GM23338 (cell line): ENCODE data around the gene KIF6. TPM values are rescaled to one million over a fixed set of nuclear protein-coding genes. Genes with fewer than 3 reads are reported as not detected.

Experiments
- ATAC-seq: fragments of 200-7000 bp; cut with Tn5 transposase; 3 replicates; pipeline ENCODE4 v1.9.1; 2020
- DNase-seq: peaks from one replicate; pipeline ENCODE4 v3.0.0-alpha.2; 2015; ENCODE audit warnings: low spot score
- H2AFZ ChIP-seq: fragments of 200-600 bp; sonication (generic); 2 replicates; pipeline ENCODE4 v1.8.0; 2016; ENCODE audit warnings: antibody characterized with exemption, mild to moderate bottlenecking, moderate library complexity
- H3F3A ChIP-seq: fragments of 200-600 bp; sonication (generic); replicated peaks from 2 replicates; pipeline ENCODE4 v1.8.0; 2017; ENCODE audit warnings: antibody characterized with exemption, mixed run types, low read depth
- H3K27ac ChIP-seq: fragments of 200-600 bp; sonication (generic); 2 replicates; pipeline ENCODE4 v1.6.1; 2016; ENCODE audit warnings: low read depth
- H3K27me3 ChIP-seq: fragments of 200-600 bp; sonication (generic); 2 replicates; pipeline ENCODE4 v1.8.0; 2016; ENCODE audit warnings: mild to moderate bottlenecking, mixed run types, moderate library complexity; ENCODE audit not compliant: insufficient read depth
- H3K36me3 ChIP-seq: fragments of 200-600 bp; sonication (generic); 2 replicates; pipeline ENCODE4 v1.8.0; 2016; ENCODE audit warnings: mild to moderate bottlenecking; ENCODE audit not compliant: insufficient read depth
- H3K4me1 ChIP-seq: fragments of 200-600 bp; sonication (generic); 2 replicates; pipeline ENCODE4 v1.8.0; 2016; ENCODE audit warnings: mild to moderate bottlenecking, moderate library complexity; ENCODE audit not compliant: insufficient read depth
- H3K4me2 ChIP-seq: fragments of 200-600 bp; sonication (generic); 2 replicates; pipeline ENCODE4 v1.7.1; 2017; ENCODE audit warnings: mixed run types
- H3K4me3 ChIP-seq: fragments of 200-600 bp; sonication (generic); 2 replicates; pipeline ENCODE4 v1.6.1; 2016; ENCODE audit warnings: mixed run types
- H3K79me2 ChIP-seq: fragments of 200-600 bp; sonication (generic); replicated peaks from 2 replicates; pipeline ENCODE4 v1.8.0; 2017; ENCODE audit warnings: mild to moderate bottlenecking; ENCODE audit not compliant: insufficient read depth
- H3K9me2 ChIP-seq: fragments of 200-600 bp; sonication (generic); 2 replicates; pipeline ENCODE4 v1.8.0; 2017; ENCODE audit not compliant: insufficient read depth
- H4K20me1 ChIP-seq: fragments of 200-600 bp; sonication (generic); replicated peaks from 2 replicates; pipeline ENCODE4 v1.8.0; 2017; ENCODE audit warnings: mild to moderate bottlenecking; ENCODE audit not compliant: insufficient read depth
- H3K27ac Mint-ChIP-seq: 2 replicates; pipeline ENCODE4 v1.8.0; 2020; ENCODE audit warnings: inconsistent platforms, mild to moderate bottlenecking, moderate library complexity, mixed read lengths
- H3K27me3 Mint-ChIP-seq: 3 replicates; pipeline ENCODE4 v1.8.0; 2022; ENCODE audit warnings: low read depth, mild to moderate bottlenecking, moderate library complexity, mixed read lengths, inconsistent platforms; ENCODE audit not compliant: insufficient read depth, poor library complexity
- H3K36me3 Mint-ChIP-seq: 3 replicates; pipeline ENCODE4 v1.8.0; 2021; ENCODE audit warnings: low read depth, mild to moderate bottlenecking, inconsistent platforms, moderate library complexity, mixed read lengths
- H3K4me1 Mint-ChIP-seq: 3 replicates; pipeline ENCODE4 v1.8.0; 2020; ENCODE audit warnings: mild to moderate bottlenecking, inconsistent platforms, mixed read lengths
- H3K4me3 Mint-ChIP-seq: 3 replicates; pipeline ENCODE4 v1.8.0; 2021; ENCODE audit warnings: moderate library complexity, mild to moderate bottlenecking, inconsistent platforms, mixed read lengths
- H3K9me3 Mint-ChIP-seq: 3 replicates; pipeline ENCODE4 v1.8.0; 2020; ENCODE audit warnings: moderate library complexity, mild to moderate bottlenecking, inconsistent platforms, mixed read lengths
- CTCF ChIP-seq, 2 experiments: fragments of 200-600 bp in 1 of 2; sonication (generic) in 1 of 2; conservative IDR thresholded peaks; 2 replicates each; pipeline versions ENCODE4 v1.5.1 to v1.6.1; 2016 to 2017; ENCODE audit warnings: antibody characterized with exemption in 2 of 2, low read depth in 2 of 2, mild to moderate bottlenecking in 2 of 2, moderate library complexity in 1 of 2
- ETS1 ChIP-seq: IDR thresholded peaks from 2 replicates; pipeline ENCODE4 v1.6.1; 2016; ENCODE audit warnings: antibody characterized with exemption
- EZH2 ChIP-seq: fragments of 200-600 bp; sonication (generic); IDR thresholded peaks from one replicate; pipeline ENCODE4 v1.8.0; 2017; ENCODE audit warnings: antibody characterized with exemption, mild to moderate bottlenecking, low read depth; ENCODE audit not compliant: unreplicated experiment
- EZH2phosphoT487 ChIP-seq: fragments of 200-600 bp; sonication (generic); IDR thresholded peaks from one replicate; pipeline ENCODE4 v1.8.1; 2018; ENCODE audit warnings: antibody characterized with exemption; ENCODE audit not compliant: unreplicated experiment
- NANOG ChIP-seq: IDR thresholded peaks from 2 replicates; pipeline ENCODE4 v1.6.1; 2016; ENCODE audit warnings: antibody characterized with exemption, borderline replicate concordance
- POLR2AphosphoS5 ChIP-seq: IDR thresholded peaks from 2 replicates; pipeline ENCODE4 v1.6.1; 2016; ENCODE audit warnings: antibody characterized with exemption, low read depth
- REST ChIP-seq: IDR thresholded peaks from one replicate; pipeline ENCODE4 v1.6.1; 2018; ENCODE audit warnings: antibody characterized with exemption; ENCODE audit not compliant: unreplicated experiment
- ZNF462 ChIP-seq: fragments of 250-450 bp; sonication (Bioruptor Pico); IDR thresholded peaks from 2 replicates; pipeline ENCODE4 v1.5.0; 2020; ENCODE audit warnings: mild to moderate bottlenecking, moderate library complexity
- polyA plus RNA-seq: library from polyadenylated mRNA; unstranded; fragments of >200 nt; fragmentation: Nextera tagmentation; extraction: Ambion mirVana; gene quantifications from 2 replicates; pipeline ENCODE4 v1.2.1, GENCODE V29; 2016
- total RNA-seq: library from RNA; depleted of rRNA; stranded (reverse); fragments of >200 nt; shearing (Covaris generic); gene quantifications from 2 replicates; pipeline ENCODE4 v1.2.3, GENCODE V29; 2014

KIF6 gene
- total and polyA plus RNA-seq, 2 experiments from 2014 or later: 0.87 to 1.7 TPM

GRCh38 chr6:39773782-39774181, 48.6 kb upstream of the KIF6 start (continued):
- TF ChIP-seq REST (no peak), CTCF (conservative IDR thresholded peaks at IDR 0.05; ENCODE audit: low read depth in 2 of 2) (no peak), EZH2 (no peak)

DNA sequence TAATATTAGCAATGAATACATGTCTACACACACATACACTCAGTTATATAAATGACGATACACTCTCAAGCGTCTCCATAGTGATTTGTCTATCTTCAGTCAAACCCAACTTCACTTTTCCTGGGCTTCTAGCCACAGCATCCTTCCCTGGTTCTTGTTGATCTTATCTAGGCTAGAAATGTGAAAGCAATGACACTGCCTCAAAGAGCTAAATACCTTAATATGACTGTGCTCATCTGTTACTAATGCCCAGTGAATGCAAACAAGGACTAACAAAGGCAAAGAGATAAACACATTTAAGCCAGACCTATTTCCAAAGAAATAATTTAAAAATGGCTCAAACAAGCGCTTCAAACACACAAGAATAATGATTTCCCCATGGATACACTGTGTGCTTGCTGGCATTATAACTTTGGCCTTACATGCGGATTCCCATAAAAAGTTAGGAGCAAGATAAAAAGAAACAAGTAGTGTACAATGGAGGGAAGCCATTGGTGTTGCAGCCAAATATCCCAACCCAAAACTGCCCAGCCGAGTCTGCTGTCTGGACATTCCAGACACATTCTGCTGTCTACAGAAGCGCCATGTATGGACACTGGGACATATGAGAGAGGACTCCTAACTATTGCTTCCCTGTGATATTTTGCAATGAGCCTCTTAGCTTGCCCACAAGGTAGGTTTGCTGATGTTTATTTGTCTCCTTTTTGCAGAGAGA, 47.5 kb upstream of the KIF6 start:
- Mint-ChIP-seq H3K27me3 (peaks cover 8% of the 10 kb centered on the region), H3K36me3 (no peaks in the 10 kb centered on the region), H3K27ac (no peak overlapping the region), H3K9me3 (no peaks in the 10 kb centered on the region), H3K4me3 (no peak overlapping the region), H3K4me1 (peaks cover 16% of the 10 kb centered on the region; the same call in 2 of the 3 replicates)
- DNase-seq (no peak), ATAC-seq (no peak)
- no peak overlapping the region for H2AFZ ChIP-seq
- H3K9me2 ChIP-seq: 0 out of 2 replicates have a peak, but pooled peaks cover 9% of the 10 kb centered on the region
- H3K27me3 ChIP-seq: no peaks in the 10 kb centered on the region
- H3K4me1 ChIP-seq: peaks cover 11% of the 10 kb centered on the region
- H3K4me3 ChIP-seq: no peak overlapping the region
- H4K20me1 ChIP-seq: no peaks in the 10 kb centered on the region
- H3K79me2 ChIP-seq: no peaks in the 10 kb centered on the region
- no peaks in the 10 kb centered on the region for H3F3A ChIP-seq
- no peak overlapping the region for H3K27ac ChIP-seq
- H3K4me2 ChIP-seq: no peak overlapping the region
- H3K36me3 ChIP-seq: no peaks in the 10 kb centered on the region
- TF ChIP-seq ETS1 (no peak), ZNF462 (CRISPR knock-in tag) (no peak), CTCF (conservative IDR thresholded peaks at IDR 0.05; ENCODE audit: low read depth in 2 of 2) (no peak), NANOG (no peak), EZH2phosphoT487 (no peak), POLR2AphosphoS5 (no peak)
